H1 (cell line): ENCODE results near the gene HERC4.

ENCODE experiments used
- BACH1 ChIP-seq: IDR thresholded peaks from 2 replicates; pipeline ENCODE4 v1.6.1; 2012; ENCODE audit warnings: low read length, improper control_type of control experiment
- CREB1 ChIP-seq: IDR thresholded peaks from 2 replicates; pipeline ENCODE4 v1.6.1; 2012; ENCODE audit warnings: inconsistent platforms
- CTCF ChIP-seq, 3 experiments: IDR thresholded peaks; 1 replicate in 2 of 3; 2 replicates in 1 of 3; pipeline versions ENCODE4 v1.5.1 to v1.6.1; 2011; ENCODE audit warnings: low read length in 3 of 3, mild to moderate bottlenecking in 3 of 3, inconsistent platforms in 2 of 3, low read depth in 1 of 3, moderate library complexity in 1 of 3; ENCODE audit not compliant: insufficient read depth in 1 of 3; ENCODE audit errors: control extremely low read depth in 1 of 3
- POLR2A ChIP-seq, 2 experiments: IDR thresholded peaks; 1 replicate in 1 of 2; 2 replicates in 1 of 2; pipeline ENCODE4 v1.6.1; 2011; ENCODE audit warnings: low read depth in 2 of 2, low read length in 2 of 2, mild to moderate bottlenecking in 2 of 2; ENCODE audit errors: control extremely low read depth in 1 of 2
- POLR2AphosphoS5 ChIP-seq: IDR thresholded peaks from 2 replicates; pipeline ENCODE4 v1.6.1; 2011; ENCODE audit warnings: low read depth, low read length
- SUZ12 ChIP-seq: fragments of 200-600 bp; sonication (generic); IDR thresholded peaks from 2 replicates; pipeline ENCODE4 v1.6.1; 2012; ENCODE audit warnings: mild to moderate bottlenecking, inconsistent platforms, low read length, moderate library complexity, mixed read lengths
- ZNF274 ChIP-seq: IDR thresholded peaks from 2 replicates; pipeline ENCODE4 v1.7.0; 2012; ENCODE audit warnings: low read length, borderline replicate concordance; ENCODE audit errors: extremely low read depth

GRCh38 chr10:68074031-68074774 is 880 bp downstream of the HERC4 start:
- TF ChIP-seq POLR2A (IDR thresholded peaks at IDR 0.05; ENCODE audit: control extremely low read depth in 1 of 2, low read depth in 2 of 2, low read length in 2 of 2) (peak in 1 of 2 experiments; percentile 13; a peak in 1 of 3 replicates), CTCF (IDR thresholded peaks at IDR 0.05; ENCODE audit: control extremely low read depth in 1 of 3, insufficient read depth in 1 of 3, low read depth in 1 of 3, low read length in 3 of 3) (no peak), ZNF274 (no peak), POLR2AphosphoS5 (no peak), BACH1 (no peak), CREB1 (no peak), SUZ12 (no peak)
